ENCODE results near the gene EPB41. TPM values are rescaled to one million over a fixed set of nuclear protein-coding genes. Genes with fewer than 3 reads are reported as not detected.
"Not testable (repeated sequence)": the region's sequence is repeated elsewhere in the genome, so short reads cannot be mapped to it uniquely, and the experiment has no call there.

EPB41 gene
- total RNA-seq, 1 donor = 42.9 TPM

GRCh38 chr1:29134695-29135028, 220.3 kb downstream of the EPB41 start:
- TF ChIP-seq CTCF (IDR thresholded peaks at IDR 0.05; ENCODE audit: insufficient read depth, low read length) = no peak
- DNase-seq (ENCODE audit: low read depth) = no peak
- H3K4me3 ChIP-seq (ENCODE audit: low read depth, low read length) = no peak overlapping the region

GRCh38 chr1:29136391-29136915, 222.1 kb downstream of the EPB41 start:
- H3K4me3 ChIP-seq (ENCODE audit: low read depth, low read length) = no peak overlapping the region
- DNase-seq (ENCODE audit: low read depth) = peak; percentile 64
- TF ChIP-seq CTCF (IDR thresholded peaks at IDR 0.05; ENCODE audit: insufficient read depth, low read length) = no peak

GRCh38 chr1:29142714-29143113, 228.3 kb downstream of the EPB41 start:
- no peak overlapping the region for H3K4me3 ChIP-seq (ENCODE audit: low read depth, low read length)
- no peak for DNase-seq (ENCODE audit: low read depth)
- no peak for TF ChIP-seq CTCF (IDR thresholded peaks at IDR 0.05; ENCODE audit: insufficient read depth, low read length)

GRCh38 chr1:29144178-29144577, 229.8 kb downstream of the EPB41 start:
- no peak for DNase-seq (ENCODE audit: low read depth)
- no peak for TF ChIP-seq CTCF (IDR thresholded peaks at IDR 0.05; ENCODE audit: insufficient read depth, low read length)
- H3K4me3 ChIP-seq (ENCODE audit: low read depth, low read length) = no peak overlapping the region

GRCh38 chr1:29145739-29146437, 231.5 kb downstream of the EPB41 start:
- DNase-seq (ENCODE audit: low read depth) = peak; percentile 84
- TF ChIP-seq CTCF (IDR thresholded peaks at IDR 0.05; ENCODE audit: insufficient read depth, low read length) = no peak
- H3K4me3 ChIP-seq (ENCODE audit: low read depth, low read length) = no peak overlapping the region

- H3K4me3 ChIP-seq (ENCODE audit: low read depth, low read length) = no peak overlapping the region
- no peak for DNase-seq (ENCODE audit: low read depth)
- TF ChIP-seq CTCF (IDR thresholded peaks at IDR 0.05; ENCODE audit: insufficient read depth, low read length) = no peak
These were observed 234.5 kb downstream of the EPB41 start for GRCh38 chr1:29148656-29149491.

- DNase-seq (ENCODE audit: low read depth); H3K4me3 ChIP-seq (ENCODE audit: low read depth, low read length): not testable (repeated sequence)
These were observed 236.0 kb downstream of the EPB41 start for GRCh38 chr1:29150346-29150745.
